ENCODE measurements around the gene TMEM187.

Gene TMEM187

DNA sequence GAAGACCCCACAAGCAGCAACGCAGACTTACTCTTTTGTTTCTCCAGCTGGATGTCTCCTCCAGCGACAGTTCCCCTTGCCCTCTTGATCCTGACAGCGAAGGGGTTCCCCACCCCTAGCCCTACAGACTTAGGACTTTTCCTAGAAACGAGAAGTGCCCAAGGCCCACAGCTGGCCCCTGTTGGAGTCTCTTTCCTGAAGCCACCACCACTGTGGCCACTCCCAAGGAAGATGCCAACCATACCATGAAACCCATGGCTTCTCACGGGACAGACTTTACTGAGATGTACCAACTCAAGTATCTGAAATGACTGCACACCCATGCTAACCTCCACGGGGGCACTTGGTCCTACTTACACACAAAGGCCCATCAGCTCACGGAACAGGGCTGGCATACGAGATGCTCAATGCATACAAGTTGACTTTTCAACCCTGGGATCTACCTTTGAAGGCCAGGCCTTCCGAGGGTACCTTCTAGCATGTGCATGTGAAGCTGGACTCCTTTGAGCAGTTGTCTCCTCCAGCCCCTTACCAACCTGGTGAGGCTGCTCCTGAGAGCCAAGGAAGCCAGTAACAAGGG lies 48.1 kb downstream of the TMEM187 start:
- DNase-seq (ENCODE audit: low spot score) = no peak

DNA sequence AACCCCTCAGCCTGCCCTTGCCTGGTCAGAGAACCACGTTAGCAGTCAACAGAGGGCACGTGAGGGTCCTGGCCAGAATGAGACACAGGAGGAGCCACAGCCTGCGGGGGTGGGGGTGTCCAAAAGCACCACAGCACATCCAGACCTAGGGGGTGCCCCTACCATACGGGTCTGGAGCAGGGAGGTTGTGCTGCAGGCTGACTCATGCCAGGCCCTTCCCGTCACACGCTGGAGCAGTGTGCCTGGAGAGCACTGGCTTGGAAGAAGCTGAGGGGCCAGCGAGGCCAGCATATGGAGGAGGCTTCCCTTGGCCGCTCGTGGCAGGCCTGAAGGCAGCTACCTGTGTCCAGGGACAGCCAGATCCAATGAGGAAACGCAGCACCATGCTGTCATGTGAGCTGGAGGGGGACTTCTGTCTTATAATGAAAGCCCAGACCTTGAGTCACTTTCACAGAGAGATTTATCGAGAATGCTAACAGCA lies 48.6 kb downstream of the TMEM187 start:
- peak; percentile 67 for DNase-seq (ENCODE audit: low spot score)

DNA sequence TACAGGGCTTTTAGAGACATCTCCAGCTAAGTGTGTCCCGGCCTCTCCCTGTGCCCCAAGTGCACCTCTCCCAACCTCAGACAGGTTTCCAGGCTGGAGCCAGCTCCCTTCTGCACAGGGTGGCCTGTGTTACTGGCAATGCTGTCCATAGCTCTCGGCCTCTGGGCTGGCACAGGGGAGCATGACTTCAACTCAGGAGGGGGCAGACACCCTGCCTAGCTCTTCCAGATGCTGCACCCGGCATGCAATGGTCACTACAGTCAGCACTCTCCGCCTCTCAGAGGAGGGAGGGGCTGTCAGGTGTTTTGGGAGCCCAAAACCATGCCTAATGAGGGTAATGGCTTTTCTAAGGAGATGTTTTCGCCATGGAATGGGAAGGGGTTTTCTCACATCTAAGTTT lies 49.6 kb downstream of the TMEM187 start:
- no peak for DNase-seq (ENCODE audit: low spot score)

DNA sequence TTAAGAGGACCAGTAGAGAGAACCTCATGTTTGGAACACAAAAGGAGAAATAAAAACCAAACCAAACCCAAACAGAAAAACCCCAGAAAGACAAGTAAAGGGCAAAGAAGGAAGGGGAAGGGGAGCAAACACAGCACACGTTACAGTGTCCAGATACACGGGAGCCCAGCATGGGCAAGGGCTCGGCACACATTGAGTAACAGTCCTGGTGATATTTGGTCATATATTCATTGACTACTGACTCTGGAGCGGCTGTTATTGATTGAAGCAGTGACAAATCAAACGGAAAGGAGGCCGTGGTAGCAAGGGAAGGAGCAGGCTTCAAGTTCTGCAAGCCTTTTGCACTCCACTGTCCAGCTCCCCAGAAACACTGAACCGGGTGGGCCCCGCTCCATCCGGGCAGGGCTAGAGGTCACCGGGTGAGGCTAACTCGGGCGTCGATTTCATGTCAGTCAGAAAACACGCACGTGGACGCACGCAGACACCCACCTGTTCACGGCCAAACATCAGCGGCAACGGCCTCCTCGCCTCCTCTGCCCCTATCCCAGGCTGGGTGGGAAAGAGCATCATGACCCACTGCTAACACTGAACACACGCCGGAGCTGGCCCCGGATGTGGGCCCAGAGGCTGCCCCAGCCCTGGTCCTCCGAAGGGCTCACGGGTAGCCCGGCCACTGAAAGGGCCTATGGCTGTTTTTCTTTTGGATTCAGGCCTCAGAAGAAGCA lies 50.9 kb downstream of the TMEM187 start:
- DNase-seq (ENCODE audit: low spot score) = no peak

DNA sequence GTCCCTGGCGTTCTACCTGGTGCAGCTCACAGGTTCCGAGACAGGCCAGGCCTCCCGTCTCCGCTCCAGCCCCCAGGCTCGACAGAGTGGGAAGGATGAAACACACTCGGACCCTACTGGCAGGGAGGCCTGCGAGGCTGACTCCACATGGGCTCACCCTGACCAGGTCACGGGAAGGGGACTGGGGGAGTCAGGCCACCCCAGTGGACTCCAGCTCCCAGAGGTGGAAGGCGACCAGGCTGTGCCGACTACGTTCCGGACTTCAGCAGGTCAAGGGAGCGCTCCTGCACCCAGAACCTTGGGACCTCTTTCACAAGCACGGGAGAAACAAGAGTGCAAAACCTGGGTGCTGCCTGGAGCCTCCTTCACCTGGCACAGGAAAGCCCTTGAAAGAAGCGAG lies 51.7 kb downstream of the TMEM187 start:
- DNase-seq (ENCODE audit: low spot score) = no peak

DNA sequence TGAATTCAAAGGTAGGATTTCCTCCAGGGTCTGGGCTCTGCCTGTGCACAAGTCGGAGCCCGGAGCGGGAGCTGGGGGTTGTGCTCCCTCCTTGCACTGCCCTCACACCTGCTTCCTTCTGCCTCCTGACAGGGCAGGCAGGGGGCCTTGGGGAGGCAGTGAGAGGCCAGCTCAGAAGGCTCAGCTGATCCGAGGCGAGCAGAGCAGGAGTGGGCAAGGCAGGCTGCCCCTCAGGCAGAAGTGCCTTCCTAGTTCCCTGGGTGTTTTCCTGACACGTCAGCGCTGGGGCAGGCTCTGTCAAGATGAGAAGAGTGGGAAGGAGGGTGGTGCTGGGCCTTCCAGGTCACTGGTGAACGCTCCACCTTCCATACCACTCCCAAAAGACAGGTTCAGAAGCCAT lies 52.7 kb downstream of the TMEM187 start:
- DNase-seq (ENCODE audit: low spot score) = no peak

DNA sequence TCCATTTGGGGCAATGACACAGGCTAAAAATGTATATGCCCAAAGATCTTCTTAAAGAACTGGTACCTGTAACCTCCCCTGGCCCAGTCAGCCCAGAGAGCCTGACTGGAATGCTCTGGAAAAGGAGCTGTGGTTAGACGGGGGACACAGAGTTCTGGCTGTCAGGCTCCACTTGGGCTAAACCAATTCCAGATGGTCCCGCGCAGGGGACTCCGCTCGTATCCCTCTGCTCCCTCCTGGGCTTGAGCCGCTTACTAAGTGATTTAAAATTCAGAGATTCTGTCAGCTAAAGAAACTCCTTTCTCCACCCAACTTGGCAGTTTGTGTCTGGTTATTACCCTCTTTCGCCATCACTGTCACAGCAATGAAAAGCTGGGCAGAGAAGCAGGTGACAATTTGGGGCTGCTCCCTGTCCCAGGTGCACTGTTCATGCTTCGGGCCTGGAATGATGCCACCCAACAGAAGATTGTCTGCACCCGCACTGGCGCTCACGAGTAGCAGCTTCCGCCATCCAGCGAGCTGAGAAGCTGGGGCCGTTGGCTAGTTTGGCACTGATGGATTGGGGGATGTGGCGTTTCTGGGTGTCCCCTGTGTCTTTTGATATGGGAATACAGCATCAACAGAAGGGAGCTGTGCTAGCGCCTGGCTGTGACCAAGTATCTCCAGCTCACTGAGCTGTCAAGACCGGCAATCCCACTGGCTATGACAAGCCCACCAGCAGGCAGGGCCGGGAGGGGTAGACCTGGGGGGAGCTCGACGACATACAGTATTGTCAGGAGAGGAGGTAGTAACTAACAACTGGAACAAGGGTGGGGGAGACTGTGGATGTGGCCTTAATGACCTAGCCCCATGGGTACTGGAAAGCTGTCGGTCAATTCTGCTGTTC lies 53.8 kb downstream of the TMEM187 start:
- peak; percentile 53 for DNase-seq (ENCODE audit: low spot score)

DNA sequence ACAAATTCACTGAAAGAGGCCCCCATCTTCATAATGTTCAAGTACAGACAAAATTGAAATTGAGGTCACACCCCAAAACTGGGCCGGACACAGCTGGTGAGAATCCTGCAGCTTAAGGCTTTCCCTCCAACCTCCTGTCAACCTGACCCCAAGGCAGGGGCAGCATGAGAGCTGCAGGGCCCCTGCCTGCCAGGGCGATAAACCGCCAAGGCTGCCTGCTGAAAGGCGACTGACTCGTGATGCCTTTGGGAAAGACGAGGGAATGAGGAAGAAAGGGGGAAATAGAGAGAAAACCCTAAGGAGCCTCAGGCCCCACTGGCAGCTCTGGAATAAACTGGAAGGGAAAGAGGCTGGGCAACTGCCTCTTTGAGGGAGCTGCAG lies 54.5 kb downstream of the TMEM187 start:
- DNase-seq (ENCODE audit: low spot score) = no peak

DNA sequence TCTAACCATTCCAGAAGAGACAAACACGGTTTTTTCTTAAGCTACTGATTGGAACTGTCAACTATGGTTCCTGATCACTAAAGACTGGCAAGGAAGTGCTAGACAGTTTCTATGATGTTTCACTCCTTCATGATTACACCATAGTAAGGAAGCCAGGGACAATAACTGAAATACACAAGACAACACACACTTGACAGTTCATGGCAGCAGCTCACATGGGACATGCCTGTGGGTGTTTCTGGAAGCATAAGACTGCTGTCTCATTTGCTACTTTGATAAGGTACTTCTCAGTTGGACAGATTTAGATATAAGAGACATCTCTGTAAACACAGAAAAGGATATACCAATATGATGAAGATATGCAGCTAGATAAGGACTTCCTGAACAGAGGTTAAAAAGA lies 55.4 kb downstream of the TMEM187 start:
- no peak for DNase-seq (ENCODE audit: low spot score)

DNA sequence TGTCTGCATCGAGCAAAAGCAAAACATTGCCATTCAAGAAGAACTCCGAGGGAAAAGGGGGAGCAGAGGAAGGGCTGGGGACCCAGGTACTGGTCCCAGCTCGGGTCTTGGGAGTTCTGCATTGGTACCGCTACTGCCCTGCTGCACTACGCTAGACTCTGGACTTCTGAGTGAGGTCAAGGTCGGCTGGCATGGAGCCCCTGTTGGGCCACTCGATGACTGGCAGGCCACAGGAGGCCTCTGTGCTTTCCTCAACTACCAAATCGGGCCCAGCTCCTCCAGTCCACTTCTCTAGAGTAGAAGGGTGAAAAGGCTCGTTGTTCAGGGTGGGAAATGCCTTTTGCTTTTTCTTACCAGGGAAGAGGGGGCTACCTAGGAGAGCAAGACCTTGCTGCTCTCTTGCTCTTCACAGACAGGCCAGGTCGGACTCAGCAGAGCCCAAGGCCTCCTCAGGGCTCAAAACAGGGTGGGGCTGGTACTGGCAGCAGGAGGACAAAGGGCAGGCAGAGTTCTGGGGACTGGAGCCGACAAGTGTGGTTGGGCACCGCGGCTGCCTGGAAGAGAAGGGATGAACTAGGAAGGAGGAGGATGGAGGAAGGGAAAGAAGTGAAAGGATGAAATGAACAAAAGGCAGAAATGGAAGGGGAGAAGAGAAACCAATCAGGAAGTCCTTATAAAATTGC lies 56.1 kb downstream of the TMEM187 start:
- DNase-seq (ENCODE audit: low spot score) = no peak

DNA sequence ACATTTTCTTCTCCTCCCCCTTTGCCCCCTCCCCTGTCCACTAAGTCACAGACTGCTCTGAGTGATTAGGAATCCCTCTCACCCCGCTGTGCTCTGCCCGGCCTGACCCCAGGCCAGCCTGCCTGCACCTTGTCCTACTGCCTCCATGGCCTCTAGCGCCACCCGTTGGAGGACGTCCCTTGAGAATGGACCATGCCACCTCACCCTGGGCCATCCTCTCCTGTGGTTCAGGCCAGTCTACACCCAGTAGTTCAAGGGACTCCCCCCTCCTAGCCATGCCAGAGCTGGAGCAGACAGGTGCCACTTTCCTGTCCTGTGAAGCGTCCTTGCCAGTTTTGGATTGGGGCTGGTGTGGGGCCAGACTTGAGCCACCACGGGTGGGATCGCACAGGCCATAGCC lies 56.9 kb downstream of the TMEM187 start:
- DNase-seq (ENCODE audit: low spot score) = no peak

DNA sequence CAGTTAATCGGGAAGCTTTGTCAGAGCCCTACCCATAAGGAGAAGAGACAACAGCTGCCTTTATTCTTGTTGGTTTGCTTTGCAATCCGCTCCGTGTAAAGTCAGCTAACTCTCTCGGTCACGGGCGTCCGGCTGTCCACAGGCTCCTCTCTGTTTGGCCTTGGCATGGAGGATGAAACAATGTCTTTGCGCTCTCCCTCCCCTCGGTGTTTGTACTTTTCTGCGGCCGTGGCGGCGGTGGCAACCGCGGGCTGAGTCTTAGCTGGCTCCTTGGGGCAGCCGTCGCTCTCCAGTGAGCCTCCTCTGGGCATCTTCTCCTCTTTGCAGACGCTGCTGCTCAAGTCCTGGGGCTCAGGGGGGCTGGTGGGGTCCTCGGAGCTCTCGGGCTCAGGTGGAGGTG lies 57.7 kb downstream of the TMEM187 start:
- DNase-seq (ENCODE audit: low spot score) = no peak

DNA sequence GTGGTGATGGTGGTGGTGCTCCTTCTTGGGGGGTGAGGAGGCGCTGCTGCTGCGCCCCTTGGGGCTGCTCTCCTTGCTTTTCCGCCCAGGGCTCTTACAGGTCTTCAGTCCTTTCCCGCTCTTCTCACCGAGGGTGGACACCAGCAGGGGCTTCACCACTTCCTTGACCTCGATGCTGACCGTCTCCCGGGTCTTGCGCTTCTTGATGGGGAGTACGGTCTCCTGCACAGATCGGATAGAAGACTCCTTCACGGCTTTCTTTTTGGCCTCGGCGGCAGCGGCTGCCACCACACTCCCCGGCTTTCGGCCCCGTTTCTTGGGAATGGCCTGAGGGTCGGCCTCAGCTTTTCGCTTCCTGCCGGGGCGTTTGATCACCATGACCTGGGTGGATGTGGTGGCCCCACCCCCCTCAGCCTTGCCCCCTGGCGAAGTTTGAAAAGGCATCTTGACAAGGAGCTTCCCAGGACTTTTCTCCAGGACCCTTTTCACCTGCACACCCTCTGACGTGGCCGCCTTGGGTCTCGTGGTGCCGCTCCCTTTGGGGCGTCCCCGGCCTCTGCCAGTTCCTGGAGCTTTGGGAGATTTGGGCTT lies 58.3 kb downstream of the TMEM187 start:
- DNase-seq (ENCODE audit: low spot score) = no peak

DNA sequence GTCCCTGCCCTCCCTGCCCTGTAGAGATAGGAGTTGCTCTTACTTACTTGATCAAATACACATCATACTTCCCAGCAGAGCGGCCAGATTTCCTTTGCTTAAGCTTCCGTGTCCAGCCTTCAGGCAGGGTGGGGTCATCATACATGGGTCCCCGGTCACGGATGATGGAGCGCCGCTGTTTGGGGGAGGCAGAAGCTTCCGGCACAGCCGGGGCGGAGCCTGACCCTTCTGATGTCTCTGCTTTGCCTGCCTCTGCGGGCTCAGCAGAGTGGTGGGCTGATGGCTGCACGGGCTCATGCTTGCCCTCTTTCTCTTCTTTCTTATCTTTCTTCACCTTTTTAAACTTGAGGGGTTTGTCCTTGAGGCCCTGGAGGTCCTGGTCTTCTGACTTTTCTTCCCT lies 59.6 kb downstream of the TMEM187 start:
- no peak for DNase-seq (ENCODE audit: low spot score)

DNA sequence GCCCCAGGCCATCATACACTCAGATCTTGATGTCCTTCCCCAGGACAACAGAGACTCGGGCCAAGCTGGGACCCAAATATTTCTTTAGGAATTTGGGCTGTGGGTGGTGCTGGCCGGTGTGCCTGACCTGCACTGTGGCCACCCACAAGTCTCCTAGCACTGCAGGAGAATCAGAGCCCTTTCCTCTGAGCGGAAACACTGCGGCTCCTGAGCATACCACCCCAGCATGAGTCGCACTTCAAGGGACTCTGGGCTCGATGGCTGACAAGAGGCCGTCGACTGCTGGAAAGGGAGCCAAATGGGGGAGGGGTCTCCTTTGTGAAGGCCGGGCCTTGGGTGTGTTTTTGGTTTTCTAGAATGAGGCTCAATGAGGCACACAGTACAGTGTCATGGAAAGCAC lies 60.1 kb downstream of the TMEM187 start:
- DNase-seq (ENCODE audit: low spot score) = no peak
